GM23338 (cell line): ENCODE measurements around the gene TMEM201. TPM values are rescaled to one million over a fixed set of nuclear protein-coding genes. Genes with fewer than 3 reads are reported as not detected.

Experiments used
- ATAC-seq: fragments of 200-7000 bp; cut with Tn5 transposase; 3 replicates; pipeline ENCODE4 v1.9.1; 2020
- DNase-seq: peaks from one replicate; pipeline ENCODE4 v3.0.0-alpha.2; 2015; ENCODE audit warnings: low spot score
- H2AFZ ChIP-seq: fragments of 200-600 bp; sonication (generic); 2 replicates; pipeline ENCODE4 v1.8.0; 2016; ENCODE audit warnings: antibody characterized with exemption, mild to moderate bottlenecking, moderate library complexity
- H3F3A ChIP-seq: fragments of 200-600 bp; sonication (generic); replicated peaks from 2 replicates; pipeline ENCODE4 v1.8.0; 2017; ENCODE audit warnings: antibody characterized with exemption, mixed run types, low read depth
- H3K27ac ChIP-seq: fragments of 200-600 bp; sonication (generic); 2 replicates; pipeline ENCODE4 v1.6.1; 2016; ENCODE audit warnings: low read depth
- H3K27me3 ChIP-seq: fragments of 200-600 bp; sonication (generic); 2 replicates; pipeline ENCODE4 v1.8.0; 2016; ENCODE audit warnings: mild to moderate bottlenecking, mixed run types, moderate library complexity; ENCODE audit not compliant: insufficient read depth
- H3K36me3 ChIP-seq: fragments of 200-600 bp; sonication (generic); 2 replicates; pipeline ENCODE4 v1.8.0; 2016; ENCODE audit warnings: mild to moderate bottlenecking; ENCODE audit not compliant: insufficient read depth
- H3K4me1 ChIP-seq: fragments of 200-600 bp; sonication (generic); 2 replicates; pipeline ENCODE4 v1.8.0; 2016; ENCODE audit warnings: mild to moderate bottlenecking, moderate library complexity; ENCODE audit not compliant: insufficient read depth
- H3K4me2 ChIP-seq: fragments of 200-600 bp; sonication (generic); 2 replicates; pipeline ENCODE4 v1.7.1; 2017; ENCODE audit warnings: mixed run types
- H3K4me3 ChIP-seq: fragments of 200-600 bp; sonication (generic); 2 replicates; pipeline ENCODE4 v1.6.1; 2016; ENCODE audit warnings: mixed run types
- H3K79me2 ChIP-seq: fragments of 200-600 bp; sonication (generic); replicated peaks from 2 replicates; pipeline ENCODE4 v1.8.0; 2017; ENCODE audit warnings: mild to moderate bottlenecking; ENCODE audit not compliant: insufficient read depth
- H3K9me2 ChIP-seq: fragments of 200-600 bp; sonication (generic); 2 replicates; pipeline ENCODE4 v1.8.0; 2017; ENCODE audit not compliant: insufficient read depth
- H4K20me1 ChIP-seq: fragments of 200-600 bp; sonication (generic); replicated peaks from 2 replicates; pipeline ENCODE4 v1.8.0; 2017; ENCODE audit warnings: mild to moderate bottlenecking; ENCODE audit not compliant: insufficient read depth
- H3K27ac Mint-ChIP-seq: 2 replicates; pipeline ENCODE4 v1.8.0; 2020; ENCODE audit warnings: inconsistent platforms, mild to moderate bottlenecking, moderate library complexity, mixed read lengths
- H3K27me3 Mint-ChIP-seq: 3 replicates; pipeline ENCODE4 v1.8.0; 2022; ENCODE audit warnings: low read depth, mild to moderate bottlenecking, moderate library complexity, mixed read lengths, inconsistent platforms; ENCODE audit not compliant: insufficient read depth, poor library complexity
- H3K36me3 Mint-ChIP-seq: 3 replicates; pipeline ENCODE4 v1.8.0; 2021; ENCODE audit warnings: low read depth, mild to moderate bottlenecking, inconsistent platforms, moderate library complexity, mixed read lengths
- H3K4me1 Mint-ChIP-seq: 3 replicates; pipeline ENCODE4 v1.8.0; 2020; ENCODE audit warnings: mild to moderate bottlenecking, inconsistent platforms, mixed read lengths
- H3K4me3 Mint-ChIP-seq: 3 replicates; pipeline ENCODE4 v1.8.0; 2021; ENCODE audit warnings: moderate library complexity, mild to moderate bottlenecking, inconsistent platforms, mixed read lengths
- H3K9me3 Mint-ChIP-seq: 3 replicates; pipeline ENCODE4 v1.8.0; 2020; ENCODE audit warnings: moderate library complexity, mild to moderate bottlenecking, inconsistent platforms, mixed read lengths
- CREB1 ChIP-seq: fragments of 250-450 bp; sonication (Bioruptor Pico); IDR thresholded peaks from 2 replicates; pipeline ENCODE4 v1.5.0; 2020; ENCODE audit warnings: low read depth, mild to moderate bottlenecking, moderate library complexity
- ETS1 ChIP-seq: IDR thresholded peaks from 2 replicates; pipeline ENCODE4 v1.6.1; 2016; ENCODE audit warnings: antibody characterized with exemption
- EZH2 ChIP-seq: fragments of 200-600 bp; sonication (generic); IDR thresholded peaks from one replicate; pipeline ENCODE4 v1.8.0; 2017; ENCODE audit warnings: antibody characterized with exemption, mild to moderate bottlenecking, low read depth; ENCODE audit not compliant: unreplicated experiment
- EZH2phosphoT487 ChIP-seq: fragments of 200-600 bp; sonication (generic); IDR thresholded peaks from one replicate; pipeline ENCODE4 v1.8.1; 2018; ENCODE audit warnings: antibody characterized with exemption; ENCODE audit not compliant: unreplicated experiment
- JUNB ChIP-seq: IDR thresholded peaks from one replicate; pipeline ENCODE4 v1.6.1; 2016; ENCODE audit warnings: antibody characterized with exemption; ENCODE audit not compliant: unreplicated experiment
- NANOG ChIP-seq: IDR thresholded peaks from 2 replicates; pipeline ENCODE4 v1.6.1; 2016; ENCODE audit warnings: antibody characterized with exemption, borderline replicate concordance
- POLR2AphosphoS5 ChIP-seq: IDR thresholded peaks from 2 replicates; pipeline ENCODE4 v1.6.1; 2016; ENCODE audit warnings: antibody characterized with exemption, low read depth
- STAT1 ChIP-seq: IDR thresholded peaks from one replicate; pipeline ENCODE4 v1.6.1; 2016; ENCODE audit warnings: antibody characterized with exemption; ENCODE audit not compliant: unreplicated experiment
- ZNF114 ChIP-seq: fragments of 250-450 bp; sonication (Bioruptor Pico); IDR thresholded peaks from 2 replicates; pipeline ENCODE4 v1.5.0; 2020; ENCODE audit warnings: mild to moderate bottlenecking, moderate library complexity
- ZNF331 ChIP-seq: fragments of 250-450 bp; sonication (Bioruptor Pico); IDR thresholded peaks from 2 replicates; pipeline ENCODE4 v1.5.0; 2020; ENCODE audit warnings: low read depth, mild to moderate bottlenecking, moderate library complexity
- ZNF462 ChIP-seq: fragments of 250-450 bp; sonication (Bioruptor Pico); IDR thresholded peaks from 2 replicates; pipeline ENCODE4 v1.5.0; 2020; ENCODE audit warnings: mild to moderate bottlenecking, moderate library complexity
- polyA plus RNA-seq: library from polyadenylated mRNA; unstranded; fragments of >200 nt; fragmentation: Nextera tagmentation; extraction: Ambion mirVana; gene quantifications from 2 replicates; pipeline ENCODE4 v1.2.1, GENCODE V29; 2016
- total RNA-seq: library from RNA; depleted of rRNA; stranded (reverse); fragments of >200 nt; shearing (Covaris generic); gene quantifications from 2 replicates; pipeline ENCODE4 v1.2.3, GENCODE V29; 2014
- TF ChIP-seq, protein P1 (sequence below): IDR thresholded peaks from one replicate; pipeline ENCODE4 v1.6.1; 2018; ENCODE audit warnings: antibody characterized with exemption; ENCODE audit not compliant: unreplicated experiment
- TF ChIP-seq, protein P2 (sequence below), 2 experiments: fragments of 200-600 bp in 1 of 2; sonication (generic) in 1 of 2; conservative IDR thresholded peaks; 2 replicates each; pipeline versions ENCODE4 v1.5.1 to v1.6.1; 2016 to 2017; ENCODE audit warnings: antibody characterized with exemption in 2 of 2, low read depth in 2 of 2, mild to moderate bottlenecking in 2 of 2, moderate library complexity in 1 of 2

The TMEM201 gene
- total and polyA plus RNA-seq, 2 experiments from 2014 or later, result 11.6 to 27.2 TPM

- Histone ChIP-seq H3K27me3 (peaks cover 13% of the 10 kb centered on the region), H3K4me3 (no peak overlapping the region), H2AFZ (no peak overlapping the region), H4K20me1 (no peaks in the 10 kb centered on the region), H3F3A (0 out of 2 replicates have a peak, but pooled peaks cover 6% of the 10 kb centered on the region), H3K36me3 (no peaks in the 10 kb centered on the region), H3K9me2 (no peaks in the 10 kb centered on the region), H3K27ac (no peak overlapping the region), H3K79me2 (no peaks in the 10 kb centered on the region), H3K4me1 (peaks cover 7% of the 10 kb centered on the region), H3K4me2 (peak overlapping the region; percentile 38; the same call in 1 of the 2 replicates)
- no peak for DNase-seq
- peaks cover 15% of the 10 kb centered on the region for H3K4me1 Mint-ChIP-seq
- H3K27me3 Mint-ChIP-seq, result peaks cover 28% of the 10 kb centered on the region
- H3K4me3 Mint-ChIP-seq, result no peak overlapping the region
- TF ChIP-seq, protein P1, sequence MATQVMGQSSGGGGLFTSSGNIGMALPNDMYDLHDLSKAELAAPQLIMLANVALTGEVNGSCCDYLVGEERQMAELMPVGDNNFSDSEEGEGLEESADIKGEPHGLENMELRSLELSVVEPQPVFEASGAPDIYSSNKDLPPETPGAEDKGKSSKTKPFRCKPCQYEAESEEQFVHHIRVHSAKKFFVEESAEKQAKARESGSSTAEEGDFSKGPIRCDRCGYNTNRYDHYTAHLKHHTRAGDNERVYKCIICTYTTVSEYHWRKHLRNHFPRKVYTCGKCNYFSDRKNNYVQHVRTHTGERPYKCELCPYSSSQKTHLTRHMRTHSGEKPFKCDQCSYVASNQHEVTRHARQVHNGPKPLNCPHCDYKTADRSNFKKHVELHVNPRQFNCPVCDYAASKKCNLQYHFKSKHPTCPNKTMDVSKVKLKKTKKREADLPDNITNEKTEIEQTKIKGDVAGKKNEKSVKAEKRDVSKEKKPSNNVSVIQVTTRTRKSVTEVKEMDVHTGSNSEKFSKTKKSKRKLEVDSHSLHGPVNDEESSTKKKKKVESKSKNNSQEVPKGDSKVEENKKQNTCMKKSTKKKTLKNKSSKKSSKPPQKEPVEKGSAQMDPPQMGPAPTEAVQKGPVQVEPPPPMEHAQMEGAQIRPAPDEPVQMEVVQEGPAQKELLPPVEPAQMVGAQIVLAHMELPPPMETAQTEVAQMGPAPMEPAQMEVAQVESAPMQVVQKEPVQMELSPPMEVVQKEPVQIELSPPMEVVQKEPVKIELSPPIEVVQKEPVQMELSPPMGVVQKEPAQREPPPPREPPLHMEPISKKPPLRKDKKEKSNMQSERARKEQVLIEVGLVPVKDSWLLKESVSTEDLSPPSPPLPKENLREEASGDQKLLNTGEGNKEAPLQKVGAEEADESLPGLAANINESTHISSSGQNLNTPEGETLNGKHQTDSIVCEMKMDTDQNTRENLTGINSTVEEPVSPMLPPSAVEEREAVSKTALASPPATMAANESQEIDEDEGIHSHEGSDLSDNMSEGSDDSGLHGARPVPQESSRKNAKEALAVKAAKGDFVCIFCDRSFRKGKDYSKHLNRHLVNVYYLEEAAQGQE, result no peak
- TF ChIP-seq NANOG (no peak), EZH2phosphoT487 (no peak), ETS1 (no peak), POLR2AphosphoS5 (no peak), ZNF462 (no peak), JUNB (no peak), ZNF114 (no peak), CREB1 (CRISPR knock-in tag) (no peak), ZNF331 (no peak), STAT1 (no peak), EZH2 (no peak)
- TF ChIP-seq, protein P2, sequence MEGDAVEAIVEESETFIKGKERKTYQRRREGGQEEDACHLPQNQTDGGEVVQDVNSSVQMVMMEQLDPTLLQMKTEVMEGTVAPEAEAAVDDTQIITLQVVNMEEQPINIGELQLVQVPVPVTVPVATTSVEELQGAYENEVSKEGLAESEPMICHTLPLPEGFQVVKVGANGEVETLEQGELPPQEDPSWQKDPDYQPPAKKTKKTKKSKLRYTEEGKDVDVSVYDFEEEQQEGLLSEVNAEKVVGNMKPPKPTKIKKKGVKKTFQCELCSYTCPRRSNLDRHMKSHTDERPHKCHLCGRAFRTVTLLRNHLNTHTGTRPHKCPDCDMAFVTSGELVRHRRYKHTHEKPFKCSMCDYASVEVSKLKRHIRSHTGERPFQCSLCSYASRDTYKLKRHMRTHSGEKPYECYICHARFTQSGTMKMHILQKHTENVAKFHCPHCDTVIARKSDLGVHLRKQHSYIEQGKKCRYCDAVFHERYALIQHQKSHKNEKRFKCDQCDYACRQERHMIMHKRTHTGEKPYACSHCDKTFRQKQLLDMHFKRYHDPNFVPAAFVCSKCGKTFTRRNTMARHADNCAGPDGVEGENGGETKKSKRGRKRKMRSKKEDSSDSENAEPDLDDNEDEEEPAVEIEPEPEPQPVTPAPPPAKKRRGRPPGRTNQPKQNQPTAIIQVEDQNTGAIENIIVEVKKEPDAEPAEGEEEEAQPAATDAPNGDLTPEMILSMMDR (conservative IDR thresholded peaks at IDR 0.05; ENCODE audit: low read depth in 2 of 2), result no peak
- no peak for ATAC-seq
- no peak overlapping the region for H3K27ac Mint-ChIP-seq
- H3K36me3 Mint-ChIP-seq, result no peaks in the 10 kb centered on the region
- no peaks in the 10 kb centered on the region for H3K9me3 Mint-ChIP-seq
Measured at GRCh38 chr1:9658199-9658598, 69.5 kb downstream of the TMEM201 start.
